Esophagus muscularis mucosa (tissue), 4 donors: ENCODE measurements around the gene USP49. TPM values are rescaled to one million over a fixed set of nuclear protein-coding genes. Genes with fewer than 3 reads are reported as not detected.
A peak's percentile ranks its signal among the peaks of the same experiment; 100 is the strongest.

Experiments
- DNase-seq: peaks from one replicate; pipeline ENCODE4 v3.0.0-alpha.2; 2017; ENCODE audit errors: extremely low spot score
- H3K27ac ChIP-seq, 4 donors: fragments of 200-600 bp; sonication (generic); replicated peaks in 1 of 4; 1 replicate in 3 of 4; 2 replicates in 1 of 4; pipeline ENCODE4 v1.5.1; 2016 to 2019; ENCODE audit warnings: mild to moderate bottlenecking in 1 of 4
- H3K27me3 ChIP-seq, 4 donors: fragments of 200-600 bp; sonication (generic); one replicate each; pipeline versions ENCODE4 v1.5.1 to v1.6.0; 2016 to 2019
- H3K36me3 ChIP-seq, 4 donors: fragments of 200-600 bp; sonication (generic); one replicate each; pipeline ENCODE4 v1.5.1; 2016 to 2019
- H3K4me1 ChIP-seq, 4 donors: fragments of 200-600 bp; sonication (generic); one replicate each; pipeline ENCODE4 v1.5.1; 2016 to 2019
- H3K4me3 ChIP-seq, 4 donors: fragments of 200-600 bp; sonication (generic); 1 replicate in 2 of 4; 2 replicates in 2 of 4; pipeline ENCODE4 v1.5.1; 2016 to 2019; ENCODE audit warnings: mild to moderate bottlenecking in 4 of 4, moderate library complexity in 1 of 4
- H3K9me3 ChIP-seq, 4 donors: fragments of 200-600 bp; sonication (generic); 1 replicate in 3 of 4; 2 replicates in 1 of 4; pipeline ENCODE4 v1.5.1; 2016 to 2019
- CTCF ChIP-seq, 3 experiments: fragments of 200-600 bp in 2 of 3; fragments of 450-650 bp in 1 of 3; sonication (generic) in 2 of 3; IDR thresholded peaks; one replicate each; pipeline ENCODE4 v1.5.1; 2017 to 2019; ENCODE audit warnings: antibody characterized with exemption in 3 of 3, mild to moderate bottlenecking in 2 of 3, moderate library complexity in 1 of 3
- EP300 ChIP-seq: sonication (generic); formaldehyde crosslinking; IDR thresholded peaks from one replicate; pipeline ENCODE4 v1.6.1; 2017; ENCODE audit warnings: antibody characterized with exemption
- POLR2A ChIP-seq: fragments of 450-650 bp; IDR thresholded peaks from one replicate; pipeline ENCODE4 v1.6.1; 2017; ENCODE audit warnings: antibody characterized with exemption, moderate library complexity, mild to moderate bottlenecking, low read depth
- POLR2AphosphoS5 ChIP-seq, 2 donors: sonication (generic); formaldehyde crosslinking; IDR thresholded peaks; one replicate each; pipeline ENCODE4 v1.6.1; 2017; ENCODE audit warnings: antibody characterized with exemption in 2 of 2
- WGBS: methylation state at CpG from one replicate; pipeline ENCODE4 v1.1.5; 2018; 5-methylcytosine and 5-hydroxymethylcytosine counted together
- intact Hi-C: fragments of 100-400 bp; cut with DNase I; formaldehyde crosslinking; loops from one replicate; pipeline ENCODE4 v1.15.1; 2023
- total RNA-seq, 4 donors: library from RNA; depleted of rRNA; stranded (reverse); fragments of >200 nt; gene quantifications; one replicate each; pipeline versions ENCODE4 v1.1.0 to v1.2.1, GENCODE V29; 2016

USP49 gene
- total RNA-seq, 4 donors from 2014 or later = 1.3 to 2.5 (median 2.3) TPM

GRCh38 chr6:41850861-41851260 is 44.3 kb downstream of the USP49 start:
- TF ChIP-seq POLR2A = no peak
- no peak for TF ChIP-seq CTCF (IDR thresholded peaks at IDR 0.05)
- no peak for TF ChIP-seq POLR2AphosphoS5 (IDR thresholded peaks at IDR 0.05)
- no peak for TF ChIP-seq EP300
- Histone ChIP-seq H3K36me3 (no peaks in the 10 kb centered on the region), H3K9me3 (no peaks in the 10 kb centered on the region), H3K4me1 (peaks cover 7 to 11% (median 11%) of the 10 kb centered on the region in 4 donors), H3K4me3 (no peak overlapping the region), H3K27me3 (no peaks in the 10 kb centered on the region), H3K27ac (no peak overlapping the region)
- DNase-seq = no peak
- 98% methylated on average over 3 of the region's 3 CpGs for WGBS
- intact Hi-C loops = no loop called here

GRCh38 chr6:41846666-41847237 is 48.4 kb downstream of the USP49 start:
- peaks cover 7 to 11% (median 11%) of the 10 kb centered on the region in 4 donors for H3K4me1 ChIP-seq
- TF ChIP-seq EP300 (no peak), POLR2AphosphoS5 (IDR thresholded peaks at IDR 0.05) (peak; percentile 45 to 47), CTCF (IDR thresholded peaks at IDR 0.05) (peak; percentile 78 to 86 (median 84)), POLR2A (no peak)
- 10% methylated on average over 1 of the region's 1 CpG for WGBS
- H3K27me3 ChIP-seq = no peaks in the 10 kb centered on the region
- DNase-seq = no peak
- intact Hi-C loops = loop anchor here (2.0 to 10.0 kb wide), 2 partner anchors 88 to 198 kb away; no protein-coding TSS in a partner anchor
- no peak overlapping the region for H3K4me3 ChIP-seq
- peak overlapping the region in 3 of 4 donors; percentile 26 to 63 (median 45) for H3K27ac ChIP-seq
- no peaks in the 10 kb centered on the region for H3K36me3 ChIP-seq
- H3K9me3 ChIP-seq = no peaks in the 10 kb centered on the region

GRCh38 chr6:41843178-41843577 is 52.0 kb downstream of the USP49 start:
- H3K27me3 ChIP-seq = no peaks in the 10 kb centered on the region
- no peak overlapping the region for H3K27ac ChIP-seq
- intact Hi-C loops = loop anchor here (10.0 kb wide), 1 partner anchor 92 kb away; no protein-coding TSS in a partner anchor
- H3K9me3 ChIP-seq = no peaks in the 10 kb centered on the region
- no peak overlapping the region for H3K4me3 ChIP-seq
- no peak for DNase-seq
- H3K4me1 ChIP-seq = peaks cover 7 to 11% (median 11%) of the 10 kb centered on the region in 4 donors
- WGBS = 94% methylated on average over 9 of the region's 9 CpGs
- H3K36me3 ChIP-seq = no peaks in the 10 kb centered on the region
- TF ChIP-seq CTCF (IDR thresholded peaks at IDR 0.05) (no peak), POLR2A (no peak), POLR2AphosphoS5 (IDR thresholded peaks at IDR 0.05) (no peak), EP300 (no peak)

- WGBS = 89% methylated on average over 4 of the region's 4 CpGs
- intact Hi-C loops = loop anchor here (10.0 kb wide), 1 partner anchor 94 kb away; no protein-coding TSS in a partner anchor
Observed at GRCh38 chr6:41840326-41840725, 54.8 kb downstream of the USP49 start.

More at GRCh38 chr6:41840326-41840725, 54.8 kb downstream of the USP49 start:
- Histone ChIP-seq H3K36me3 (no peaks in the 10 kb centered on the region), H3K27ac (no peak overlapping the region), H3K4me1 (no peaks in the 10 kb centered on the region), H3K27me3 (no peaks in the 10 kb centered on the region), H3K9me3 (no peaks in the 10 kb centered on the region), H3K4me3 (no peak overlapping the region)
- no peak for TF ChIP-seq POLR2A
- TF ChIP-seq EP300 = no peak
- TF ChIP-seq POLR2AphosphoS5 (IDR thresholded peaks at IDR 0.05) = no peak
- TF ChIP-seq CTCF (IDR thresholded peaks at IDR 0.05) = no peak
- DNase-seq = no peak
